Skeletal muscle satellite cell (primary cell): Measurements from ENCODE around the gene SHANK1.
"Not testable (repeated sequence)": the region's sequence is repeated elsewhere in the genome, so short reads cannot be mapped to it uniquely, and the experiment has no call there.

Source experiments
- H3K27me3 ChIP-seq: 2 replicates; pipeline ENCODE4 v1.7.0; 2013; ENCODE audit warnings: low read length; ENCODE audit not compliant: control insufficient read depth, insufficient read depth
- H3K36me3 ChIP-seq: 2 replicates; pipeline ENCODE4 v1.7.0; 2013; ENCODE audit warnings: mild to moderate bottlenecking, control low read depth, low read length; ENCODE audit not compliant: insufficient read depth
- H3K4me1 ChIP-seq: 2 replicates; pipeline ENCODE4 v1.7.0; 2013; ENCODE audit warnings: low read length; ENCODE audit not compliant: control insufficient read depth, insufficient read depth
- H3K4me2 ChIP-seq: 2 replicates; pipeline ENCODE4 v1.7.0; 2013; ENCODE audit warnings: mild to moderate bottlenecking, low read length
- H3K4me3 ChIP-seq: 2 replicates; pipeline ENCODE4 v1.7.0; 2013; ENCODE audit warnings: low read length
- H3K9ac ChIP-seq: 2 replicates; pipeline ENCODE4 v1.7.0; 2013; ENCODE audit warnings: mild to moderate bottlenecking, low read depth, low read length, moderate library complexity
- H3K9me3 ChIP-seq: replicated peaks from 2 replicates; pipeline ENCODE4 v1.7.0; 2013; ENCODE audit warnings: mild to moderate bottlenecking, control low read depth, low read length

SHANK1 gene

GRCh38 chr19:50750010-50750409 is 30.4 kb upstream of the SHANK1 start:
- H3K4me2 ChIP-seq = no peak overlapping the region
- H3K9me3 ChIP-seq = no peaks in the 10 kb centered on the region
- H3K9ac ChIP-seq = no peak overlapping the region
- no peaks in the 10 kb centered on the region for H3K4me1 ChIP-seq
- H3K27me3 ChIP-seq = peaks cover under 1% of the 10 kb centered on the region
- no peaks in the 10 kb centered on the region for H3K36me3 ChIP-seq
- H3K4me3 ChIP-seq = no peak overlapping the region

GRCh38 chr19:50749490-50749889 is 29.9 kb upstream of the SHANK1 start:
- H3K4me1 ChIP-seq = no peaks in the 10 kb centered on the region
- H3K27me3 ChIP-seq = no peaks in the 10 kb centered on the region

GRCh38 chr19:50747141-50747540 is 27.5 kb upstream of the SHANK1 start:
- H3K4me1 ChIP-seq, H3K9ac ChIP-seq, H3K36me3 ChIP-seq, H3K27me3 ChIP-seq, H3K4me3 ChIP-seq, H3K4me2 ChIP-seq, H3K9me3 ChIP-seq: not testable (repeated sequence)

More at GRCh38 chr19:50749490-50749889, 29.9 kb upstream of the SHANK1 start:
- Histone ChIP-seq H3K4me3 (no peak overlapping the region), H3K4me2 (no peak overlapping the region), H3K9me3 (no peaks in the 10 kb centered on the region), H3K36me3 (no peaks in the 10 kb centered on the region), H3K9ac (no peak overlapping the region)

GRCh38 chr19:50745221-50745620 is 25.6 kb upstream of the SHANK1 start:
- no peak overlapping the region for H3K9ac ChIP-seq
- no peak overlapping the region for H3K4me3 ChIP-seq
- H3K36me3 ChIP-seq = no peaks in the 10 kb centered on the region
- H3K4me1 ChIP-seq = no peaks in the 10 kb centered on the region
- no peak overlapping the region for H3K4me2 ChIP-seq
- H3K27me3 ChIP-seq = peaks cover 3% of the 10 kb centered on the region
- H3K9me3 ChIP-seq = no peaks in the 10 kb centered on the region

- Histone ChIP-seq H3K36me3 (no peaks in the 10 kb centered on the region), H3K4me2 (no peak overlapping the region), H3K9me3 (no peaks in the 10 kb centered on the region), H3K27me3 (peaks cover 3% of the 10 kb centered on the region), H3K9ac (no peak overlapping the region), H3K4me3 (no peak overlapping the region), H3K4me1 (no peaks in the 10 kb centered on the region)
Measured at GRCh38 chr19:50743537-50743936, 23.9 kb upstream of the SHANK1 start.

- Histone ChIP-seq H3K9me3 (peaks cover 3% of the 10 kb centered on the region), H3K36me3 (no peaks in the 10 kb centered on the region), H3K27me3 (peaks cover 3% of the 10 kb centered on the region), H3K4me1 (no peaks in the 10 kb centered on the region), H3K4me3 (no peak overlapping the region), H3K9ac (no peak overlapping the region), H3K4me2 (no peak overlapping the region)
Measured at GRCh38 chr19:50741179-50741933, 21.8 kb upstream of the SHANK1 start.

GRCh38 chr19:50739914-50740426 is 20.4 kb upstream of the SHANK1 start:
- H3K4me2 ChIP-seq = no peak overlapping the region
- peaks cover 8% of the 10 kb centered on the region for H3K27me3 ChIP-seq

GRCh38 chr19:50739132-50739913 is 19.7 kb upstream of the SHANK1 start:
- H3K9me3 ChIP-seq = peaks cover 3% of the 10 kb centered on the region
- peaks cover 8% of the 10 kb centered on the region for H3K27me3 ChIP-seq
- H3K9ac ChIP-seq = no peak overlapping the region
- H3K4me3 ChIP-seq = no peak overlapping the region
- no peak overlapping the region for H3K4me2 ChIP-seq
- no peaks in the 10 kb centered on the region for H3K36me3 ChIP-seq
- H3K4me1 ChIP-seq = no peaks in the 10 kb centered on the region

More at GRCh38 chr19:50739914-50740426, 20.4 kb upstream of the SHANK1 start:
- H3K9ac ChIP-seq = no peak overlapping the region
- H3K4me3 ChIP-seq = no peak overlapping the region
- H3K9me3 ChIP-seq = peaks cover 3% of the 10 kb centered on the region
- no peaks in the 10 kb centered on the region for H3K4me1 ChIP-seq
- no peaks in the 10 kb centered on the region for H3K36me3 ChIP-seq

GRCh38 chr19:50736338-50736737 is 16.7 kb upstream of the SHANK1 start:
- Histone ChIP-seq H3K27me3 (peaks cover 8% of the 10 kb centered on the region), H3K9me3 (peaks cover 3% of the 10 kb centered on the region), H3K4me3 (no peak overlapping the region), H3K4me1 (no peaks in the 10 kb centered on the region), H3K36me3 (no peaks in the 10 kb centered on the region), H3K4me2 (no peak overlapping the region), H3K9ac (no peak overlapping the region)

GRCh38 chr19:50735869-50736268 is 16.3 kb upstream of the SHANK1 start:
- H3K4me1 ChIP-seq = no peaks in the 10 kb centered on the region
- no peak overlapping the region for H3K9ac ChIP-seq
- H3K27me3 ChIP-seq = peaks cover 6% of the 10 kb centered on the region
- H3K4me2 ChIP-seq = no peak overlapping the region
- no peak overlapping the region for H3K4me3 ChIP-seq
- H3K36me3 ChIP-seq = no peaks in the 10 kb centered on the region
- H3K9me3 ChIP-seq = peaks cover 3% of the 10 kb centered on the region

- no peak overlapping the region for H3K4me3 ChIP-seq
- no peaks in the 10 kb centered on the region for H3K9me3 ChIP-seq
- H3K27me3 ChIP-seq = no peaks in the 10 kb centered on the region
- H3K4me2 ChIP-seq = no peak overlapping the region
- no peak overlapping the region for H3K9ac ChIP-seq
- no peaks in the 10 kb centered on the region for H3K36me3 ChIP-seq
- peaks cover 16% of the 10 kb centered on the region for H3K4me1 ChIP-seq
Measured at GRCh38 chr19:50729894-50730293, 10.3 kb upstream of the SHANK1 start.
